ENCODE results near the gene DDX10.

The DDX10 gene

GRCh38 chr11:108914211-108914610 is 249.3 kb downstream of the DDX10 start:
- DNase-seq: no peak

DNA sequence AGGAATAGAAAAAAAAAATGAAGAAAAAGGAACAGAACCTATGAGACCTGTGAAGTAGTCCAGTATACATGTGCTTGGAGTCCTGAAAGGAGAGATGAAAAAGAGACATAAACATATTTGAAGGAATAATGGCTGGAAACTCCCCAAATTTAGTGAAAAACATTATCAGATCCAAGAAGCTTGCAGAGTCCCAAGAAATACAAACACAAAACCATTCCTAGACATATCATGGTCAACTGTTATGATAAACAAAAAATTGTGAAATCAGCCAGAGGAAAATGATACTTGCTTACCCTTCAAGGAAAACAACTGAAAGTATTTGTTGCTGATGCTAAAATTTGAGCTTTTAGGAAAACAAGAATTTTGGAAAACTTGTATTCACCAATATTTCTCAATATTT is 250.1 kb downstream of the DDX10 start:
- no peak for DNase-seq

DNA sequence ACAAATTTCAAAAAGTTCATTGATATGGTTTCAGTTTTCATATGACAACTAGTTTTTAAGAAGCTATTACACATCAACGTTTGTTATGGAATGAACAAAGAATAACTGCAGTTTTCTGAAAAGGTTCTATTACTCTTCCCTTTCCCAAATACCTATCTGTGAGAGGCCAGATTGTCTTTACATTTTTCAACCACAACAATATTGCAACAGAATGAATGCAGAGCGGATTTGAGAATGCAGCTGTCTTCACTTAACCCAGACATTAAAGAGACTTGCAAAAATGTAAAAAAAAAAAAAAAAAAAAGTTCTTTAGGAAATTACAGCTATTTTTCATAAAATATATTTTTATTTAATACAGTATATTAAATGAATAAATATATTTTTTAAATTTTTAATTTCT is 250.8 kb downstream of the DDX10 start:
- no peak for DNase-seq

DNA sequence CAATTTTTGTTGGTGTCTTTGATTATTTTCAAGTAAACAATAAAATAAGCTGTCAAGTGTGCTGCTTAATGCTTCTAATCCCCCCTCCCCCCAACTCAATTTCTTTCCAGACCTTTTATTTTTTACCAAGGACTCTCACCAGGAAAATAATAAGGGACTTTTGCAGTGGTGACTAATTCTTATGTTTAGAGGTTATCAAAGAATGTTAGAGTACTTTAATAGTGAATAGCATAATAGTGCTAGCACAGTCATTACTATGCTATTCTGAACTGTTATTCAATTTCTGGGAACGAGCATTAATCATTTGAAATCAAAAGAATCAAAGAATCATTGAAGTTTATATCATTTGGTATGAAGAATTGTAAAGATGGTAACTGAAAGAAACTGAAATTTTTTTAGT is 251.4 kb downstream of the DDX10 start:
- DNase-seq: no peak

DNA sequence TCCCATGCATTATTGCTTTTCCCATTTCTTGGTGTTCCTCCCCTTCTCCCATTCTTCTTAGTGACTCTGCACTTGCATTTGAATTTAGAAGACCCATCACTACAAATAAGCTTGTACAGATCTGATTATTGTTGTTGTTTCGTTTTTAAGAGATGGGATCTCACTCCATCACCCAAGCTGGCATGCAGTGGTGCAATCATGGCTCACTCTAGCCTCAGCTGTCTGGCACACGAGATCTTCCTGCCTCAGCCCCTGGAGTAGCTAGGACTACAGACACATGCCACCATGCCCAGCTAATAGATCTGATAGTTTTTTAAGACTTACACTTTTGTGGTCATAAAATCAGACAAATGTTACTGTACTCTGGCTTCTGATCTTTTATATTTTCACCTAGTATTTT is 252.1 kb downstream of the DDX10 start:
- no peak for DNase-seq

- no peak for DNase-seq
Observed at GRCh38 chr11:108921211-108921610, 256.3 kb downstream of the DDX10 start.

GRCh38 chr11:108922241-108922640 is 257.4 kb downstream of the DDX10 start:
- DNase-seq: no peak

DNA sequence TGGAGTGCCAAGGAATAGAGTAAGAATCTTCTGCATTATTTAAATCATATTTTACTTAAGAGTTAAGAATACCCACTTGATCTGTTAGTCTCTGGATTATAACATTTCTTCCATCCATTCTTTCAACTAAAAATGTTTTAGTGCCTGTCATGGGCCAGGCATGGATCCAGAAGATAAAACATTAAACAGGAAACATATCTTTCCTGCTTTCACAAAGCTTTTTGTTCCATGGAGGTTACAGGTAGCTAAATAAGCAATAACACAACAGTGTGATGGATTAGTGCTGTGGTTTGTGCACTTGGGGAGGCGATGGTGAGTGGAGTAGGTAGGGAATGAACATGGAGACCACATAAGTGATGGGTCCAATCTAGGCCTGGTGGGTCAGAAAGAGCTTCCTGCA is 258.5 kb downstream of the DDX10 start:
- no peak for DNase-seq

DNA sequence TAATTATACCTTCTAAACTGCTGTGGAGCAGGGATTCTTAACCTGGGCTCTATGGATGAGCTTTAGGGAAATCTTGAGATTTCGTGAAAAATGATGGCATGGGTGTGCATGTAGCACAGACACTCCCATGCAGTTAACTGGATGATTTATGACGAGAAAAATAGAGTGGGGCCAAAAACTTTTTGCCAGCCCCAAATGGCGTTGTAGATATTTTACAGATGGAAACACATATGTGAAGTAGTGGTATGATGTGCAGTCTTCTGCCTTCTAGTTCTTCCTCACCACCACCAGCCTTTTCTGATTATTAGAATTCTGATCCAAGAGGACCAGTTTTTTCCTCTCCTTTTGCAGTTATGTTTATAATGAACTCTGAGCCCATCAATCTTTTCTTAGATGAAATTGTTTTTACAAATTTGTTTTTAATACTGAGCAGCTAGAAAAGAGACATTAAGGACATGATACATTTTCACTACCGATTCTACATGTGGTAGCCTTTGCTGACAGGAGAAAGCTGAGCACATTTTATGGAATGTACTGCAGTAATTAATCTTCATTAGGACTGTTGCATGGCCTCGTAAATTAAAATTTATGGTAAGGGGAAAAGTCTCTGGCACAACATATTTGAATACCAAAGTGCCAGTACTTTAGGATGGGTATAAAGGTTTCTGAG is 261.4 kb downstream of the DDX10 start:
- no peak for DNase-seq

GRCh38 chr11:108926841-108927577 is 262.1 kb downstream of the DDX10 start:
- no peak for DNase-seq

GRCh38 chr11:108927791-108928545 is 263.1 kb downstream of the DDX10 start:
- DNase-seq: no peak

DNA sequence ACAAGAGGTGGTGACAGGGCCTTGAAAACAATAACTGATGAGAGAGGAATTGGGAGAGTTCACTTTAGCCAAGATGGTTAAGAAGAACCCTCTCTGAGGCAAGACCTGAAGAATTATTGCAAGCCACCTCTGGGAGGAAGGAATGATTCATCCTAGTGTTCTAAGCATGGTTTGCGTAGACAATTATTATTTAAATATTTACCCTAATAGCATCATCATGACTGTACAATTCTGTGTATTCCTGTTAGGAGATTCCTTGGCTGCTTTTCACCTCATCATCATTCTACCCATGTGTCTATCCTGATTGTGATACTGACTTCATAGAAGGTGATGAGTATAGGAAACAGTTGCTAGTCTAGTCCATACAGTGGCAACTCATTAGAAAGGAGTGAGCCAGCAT is 264.4 kb downstream of the DDX10 start:
- DNase-seq: no peak

DNA sequence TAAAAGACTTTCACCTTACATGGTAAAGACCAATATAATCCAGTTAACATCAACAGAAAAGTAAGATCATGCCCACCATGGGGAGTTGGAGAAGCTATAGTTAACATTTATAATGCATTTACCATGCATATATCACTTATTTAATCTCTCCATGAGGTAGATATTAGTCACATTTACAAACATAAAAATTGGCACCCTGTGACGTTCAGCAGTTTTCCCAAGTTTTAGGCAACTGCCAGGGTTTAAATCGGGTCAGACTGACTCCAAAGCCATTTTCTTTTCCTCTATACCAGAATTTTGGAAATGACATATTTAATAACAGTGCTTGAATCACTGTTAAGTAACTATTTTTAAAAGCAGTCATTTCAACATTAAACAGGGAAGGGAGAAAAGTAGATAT is 266.3 kb downstream of the DDX10 start:
- DNase-seq: no peak

GRCh38 chr11:108933630-108934029 is 268.8 kb downstream of the DDX10 start:
- no peak for DNase-seq

DNA sequence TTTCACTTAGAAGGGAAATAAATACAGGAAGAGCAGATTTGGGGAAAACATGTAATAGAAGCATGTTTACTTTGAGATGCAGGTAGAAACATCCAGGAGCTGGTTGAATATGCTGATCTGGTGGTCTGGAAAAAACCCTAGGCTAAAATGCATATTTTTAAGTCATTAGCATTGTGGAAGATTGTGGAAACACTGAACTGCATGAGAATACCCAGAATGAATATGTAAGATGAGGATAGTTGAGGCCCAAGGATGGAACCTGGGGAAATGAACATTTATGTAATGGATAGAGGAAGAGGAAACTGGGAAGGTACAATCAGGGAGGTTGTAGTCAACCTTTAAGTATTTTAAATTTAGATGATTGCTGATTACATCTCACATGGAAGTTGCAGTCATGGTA is 269.4 kb downstream of the DDX10 start:
- no peak for DNase-seq

DNA sequence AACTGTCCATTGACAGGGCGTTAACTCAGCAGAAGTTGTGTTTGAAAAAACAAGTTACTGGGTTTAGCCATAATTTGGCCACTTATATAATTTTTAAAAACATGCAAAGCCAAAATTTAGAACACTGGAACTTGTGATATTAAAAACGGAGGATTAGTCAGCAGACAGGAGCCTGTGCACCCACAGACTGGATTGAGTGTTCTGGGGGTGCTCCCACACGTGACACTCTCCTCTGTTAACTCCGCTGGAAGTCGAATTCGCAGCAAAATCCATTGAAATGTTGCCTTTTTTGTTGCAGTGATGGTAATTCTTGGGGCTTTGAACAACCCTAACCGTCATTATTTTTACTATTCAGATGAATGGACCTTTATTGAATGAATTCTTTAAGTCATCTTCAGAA is 269.8 kb downstream of the DDX10 start:
- DNase-seq: no peak

GRCh38 chr11:108937746-108938145 is 272.9 kb downstream of the DDX10 start:
- DNase-seq: no peak

GRCh38 chr11:108938604-108939003 is 273.7 kb downstream of the DDX10 start:
- no peak for DNase-seq

DNA sequence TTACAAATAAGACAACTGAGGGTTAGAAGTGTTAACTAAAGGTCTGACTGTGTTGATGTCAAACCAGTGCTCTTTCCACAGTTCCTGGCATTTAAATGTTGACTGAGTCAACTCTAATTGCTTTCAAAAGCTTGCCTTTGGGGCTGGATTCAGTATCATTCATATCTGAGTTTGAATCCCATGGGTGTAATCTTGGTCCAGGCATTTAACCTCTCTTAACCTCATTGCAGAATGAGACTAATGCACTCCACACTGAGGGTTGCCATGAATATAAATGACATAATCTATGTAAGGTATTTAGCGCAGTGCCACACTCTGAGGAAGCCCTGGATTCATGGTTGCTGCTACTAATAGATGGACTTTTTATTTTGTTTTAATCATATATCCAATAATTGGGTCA is 274.3 kb downstream of the DDX10 start:
- DNase-seq: no peak

DNA sequence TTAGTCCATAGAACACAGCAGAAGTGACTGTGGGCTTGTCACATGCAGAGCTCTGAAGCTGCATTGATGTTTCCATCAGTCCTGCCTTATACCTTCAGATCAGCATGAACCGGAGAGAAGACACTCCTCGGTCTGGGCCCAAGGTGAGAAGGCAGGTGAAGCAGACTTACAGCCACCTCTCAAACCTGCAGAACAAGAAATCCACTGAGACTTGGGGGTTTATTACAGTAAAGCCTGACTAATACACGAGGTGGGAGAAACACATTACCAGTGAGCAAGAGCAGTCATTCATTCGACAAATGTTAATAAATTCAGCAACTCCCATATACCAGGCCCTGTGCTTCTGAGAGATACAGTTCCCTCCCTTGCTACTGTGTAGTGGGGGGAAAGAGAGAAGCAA is 279.0 kb downstream of the DDX10 start:
- DNase-seq: no peak

DNA sequence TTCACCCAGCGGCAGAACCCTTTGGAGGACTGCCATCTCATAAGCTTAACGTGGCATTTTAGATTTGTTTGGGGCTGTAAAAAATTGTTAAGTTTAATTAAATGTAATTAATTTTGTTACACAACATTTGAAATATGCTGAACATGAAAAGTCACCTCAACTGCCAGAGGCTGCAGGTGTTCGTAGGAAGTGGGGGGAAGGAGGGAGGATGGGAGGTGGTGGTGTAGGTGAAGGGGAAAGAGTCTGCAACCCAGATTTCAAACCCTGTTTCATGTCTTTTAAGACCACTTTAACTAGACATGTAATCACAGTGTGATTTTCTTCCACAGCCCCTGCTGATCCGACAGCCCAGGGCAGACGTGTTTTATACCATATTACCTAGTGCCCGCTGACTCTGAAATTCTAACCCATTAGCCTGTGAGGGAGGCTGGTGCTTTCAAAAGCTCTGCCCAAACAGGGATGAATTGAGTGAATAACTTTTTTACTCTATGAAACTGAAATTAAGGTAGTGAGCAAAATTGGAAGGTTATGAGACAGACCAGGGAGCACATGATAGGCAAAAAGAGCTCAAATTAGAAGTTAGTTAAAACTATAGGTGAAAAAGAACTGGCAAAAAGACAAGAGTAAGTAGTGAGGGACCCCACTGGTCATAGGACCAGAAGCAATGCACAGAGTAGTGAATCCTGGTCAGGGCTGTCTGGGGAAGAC is 279.8 kb downstream of the DDX10 start:
- no peak for DNase-seq

DNA sequence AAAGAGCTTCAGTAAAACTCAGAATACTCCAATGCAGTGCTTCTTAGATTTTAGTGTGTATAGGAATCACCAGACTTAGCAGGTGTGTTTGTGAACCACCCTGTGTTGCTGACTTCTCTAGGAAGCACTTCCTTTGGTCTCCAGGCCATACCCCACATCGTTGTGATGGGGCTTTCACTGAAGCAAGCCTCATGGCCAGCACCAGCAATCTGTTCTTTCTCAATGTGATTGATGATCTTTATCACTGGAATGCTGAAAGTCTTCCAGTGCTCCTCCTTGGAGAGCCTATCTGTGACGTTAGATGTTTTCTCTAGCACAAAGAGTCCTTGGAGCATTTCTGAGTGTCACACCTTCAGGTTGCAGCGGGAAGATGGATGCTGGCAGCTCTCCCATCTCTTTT is 280.5 kb downstream of the DDX10 start:
- no peak for DNase-seq
